HAP-1 (cell line): ENCODE measurements around the gene WIF1.

Experiments used
- DNase-seq, 2 experiments: peaks; one replicate each; pipeline ENCODE4 v3.0.0-alpha.2; 2016 to 2020; ENCODE audit warnings: low spot score in 2 of 2
- H3K27me3 ChIP-seq: fragments of 250-450 bp; sonication (Bioruptor Pico); 2 replicates; pipeline ENCODE4 v1.5.1; 2020; ENCODE audit warnings: low read depth, mild to moderate bottlenecking, moderate library complexity
- H3K36me3 ChIP-seq: fragments of 250-450 bp; sonication (Bioruptor Pico); replicated peaks from 2 replicates; pipeline ENCODE4 v1.5.1; 2020; ENCODE audit warnings: mild to moderate bottlenecking
- H3K4me1 ChIP-seq: fragments of 250-450 bp; sonication (Bioruptor Pico); 2 replicates; pipeline ENCODE4 v1.5.1; 2020; ENCODE audit warnings: mild to moderate bottlenecking
- H3K4me3 ChIP-seq: fragments of 250-450 bp; sonication (Bioruptor Pico); 2 replicates; pipeline ENCODE4 v1.5.1; 2020; ENCODE audit warnings: mild to moderate bottlenecking, moderate library complexity
- H3K9me3 ChIP-seq: fragments of 250-450 bp; sonication (Bioruptor Pico); 2 replicates; pipeline ENCODE4 v1.5.1; 2020; ENCODE audit warnings: mild to moderate bottlenecking, moderate library complexity
- in situ Hi-C: fragments of 300-500 bp; cut with MboI; formaldehyde crosslinking; loops from 3 replicates; pipeline ENCODE4 v1.14.3; 2020; ENCODE audit warnings: low sequenced_read_pairs, inconsistent platforms, mixed read lengths

Gene WIF1

GRCh38 chr12:65045269-65045668, 75.8 kb downstream of the WIF1 start:
- no peaks in the 10 kb centered on the region for H3K4me1 ChIP-seq
- no peaks in the 10 kb centered on the region for H3K9me3 ChIP-seq
- H3K27me3 ChIP-seq: peaks cover 3% of the 10 kb centered on the region; the same call in 1 of the 2 replicates
- H3K36me3 ChIP-seq: no peaks in the 10 kb centered on the region
- no peak for DNase-seq
- H3K4me3 ChIP-seq: no peak overlapping the region
- in situ Hi-C loops: no loop called here

GRCh38 chr12:65039301-65039700, 81.8 kb downstream of the WIF1 start:
- H3K4me3 ChIP-seq: no peak overlapping the region
- H3K36me3 ChIP-seq: no peaks in the 10 kb centered on the region
- in situ Hi-C loops: no loop called here
- H3K9me3 ChIP-seq: no peaks in the 10 kb centered on the region
- no peaks in the 10 kb centered on the region for H3K27me3 ChIP-seq
- no peak for DNase-seq
- H3K4me1 ChIP-seq: no peaks in the 10 kb centered on the region

- Histone ChIP-seq H3K27me3 (0 out of 2 replicates have a peak, but pooled peaks cover 2% of the 10 kb centered on the region), H3K36me3 (no peaks in the 10 kb centered on the region), H3K4me3 (no peak overlapping the region), H3K4me1 (no peaks in the 10 kb centered on the region), H3K9me3 (no peaks in the 10 kb centered on the region)
- in situ Hi-C loops: no loop called here
- DNase-seq: no peak
These were observed 96.0 kb downstream of the WIF1 start for GRCh38 chr12:65025136-65025535.

GRCh38 chr12:65023485-65023884, 97.6 kb downstream of the WIF1 start:
- 0 out of 2 replicates have a peak, but pooled peaks cover 2% of the 10 kb centered on the region for H3K27me3 ChIP-seq
- in situ Hi-C loops: no loop called here
- no peaks in the 10 kb centered on the region for H3K9me3 ChIP-seq
- no peaks in the 10 kb centered on the region for H3K4me1 ChIP-seq
- no peak for DNase-seq
- no peak overlapping the region for H3K4me3 ChIP-seq
- H3K36me3 ChIP-seq: no peaks in the 10 kb centered on the region

- Histone ChIP-seq H3K27me3 (0 out of 2 replicates have a peak, but pooled peaks cover 2% of the 10 kb centered on the region), H3K9me3 (no peaks in the 10 kb centered on the region), H3K36me3 (no peaks in the 10 kb centered on the region), H3K4me3 (no peak overlapping the region), H3K4me1 (no peaks in the 10 kb centered on the region)
- in situ Hi-C loops: no loop called here
- DNase-seq: no peak
These were observed 98.1 kb downstream of the WIF1 start for GRCh38 chr12:65022960-65023359.

GRCh38 chr12:65022421-65022820, 98.7 kb downstream of the WIF1 start:
- H3K9me3 ChIP-seq: no peaks in the 10 kb centered on the region
- in situ Hi-C loops: no loop called here
- no peak overlapping the region for H3K4me3 ChIP-seq
- DNase-seq: no peak
- no peaks in the 10 kb centered on the region for H3K36me3 ChIP-seq
- no peaks in the 10 kb centered on the region for H3K4me1 ChIP-seq
- 0 out of 2 replicates have a peak, but pooled peaks cover 2% of the 10 kb centered on the region for H3K27me3 ChIP-seq

- no peak for DNase-seq
- H3K9me3 ChIP-seq: no peaks in the 10 kb centered on the region
- H3K4me3 ChIP-seq: no peak overlapping the region
- no peaks in the 10 kb centered on the region for H3K36me3 ChIP-seq
- H3K27me3 ChIP-seq: 0 out of 2 replicates have a peak, but pooled peaks cover 2% of the 10 kb centered on the region
- in situ Hi-C loops: no loop called here
- H3K4me1 ChIP-seq: no peaks in the 10 kb centered on the region
These were observed 101.3 kb downstream of the WIF1 start for GRCh38 chr12:65019696-65020234.

GRCh38 chr12:65016881-65017650, 104.0 kb downstream of the WIF1 start:
- no peaks in the 10 kb centered on the region for H3K36me3 ChIP-seq
- no peaks in the 10 kb centered on the region for H3K4me1 ChIP-seq
- 0 out of 2 replicates have a peak, but pooled peaks cover 6% of the 10 kb centered on the region for H3K27me3 ChIP-seq
- no peak overlapping the region for H3K4me3 ChIP-seq
- in situ Hi-C loops: no loop called here
- H3K9me3 ChIP-seq: no peaks in the 10 kb centered on the region
- no peak for DNase-seq

GRCh38 chr12:65015850-65016249, 105.3 kb downstream of the WIF1 start:
- no peak overlapping the region for H3K4me3 ChIP-seq
- peaks cover 7% of the 10 kb centered on the region; the same call in 1 of the 2 replicates for H3K27me3 ChIP-seq
- no peaks in the 10 kb centered on the region for H3K9me3 ChIP-seq
- H3K36me3 ChIP-seq: no peaks in the 10 kb centered on the region
- no peaks in the 10 kb centered on the region for H3K4me1 ChIP-seq
- DNase-seq: no peak
- in situ Hi-C loops: no loop called here

- Histone ChIP-seq H3K4me1 (no peaks in the 10 kb centered on the region), H3K27me3 (peaks cover 8% of the 10 kb centered on the region; the same call in 1 of the 2 replicates), H3K36me3 (no peaks in the 10 kb centered on the region), H3K4me3 (no peak overlapping the region), H3K9me3 (no peaks in the 10 kb centered on the region)
- in situ Hi-C loops: no loop called here
- DNase-seq: no peak
These were observed 106.4 kb downstream of the WIF1 start for GRCh38 chr12:65014504-65015271.

GRCh38 chr12:65010437-65010836, 110.7 kb downstream of the WIF1 start:
- in situ Hi-C loops: no loop called here
- Histone ChIP-seq H3K9me3 (no peaks in the 10 kb centered on the region), H3K4me3 (no peak overlapping the region), H3K4me1 (no peaks in the 10 kb centered on the region), H3K36me3 (no peaks in the 10 kb centered on the region), H3K27me3 (peaks cover 12% of the 10 kb centered on the region; the same call in 1 of the 2 replicates)
- no peak for DNase-seq

- H3K9me3 ChIP-seq: no peaks in the 10 kb centered on the region
- DNase-seq: no peak
- H3K36me3 ChIP-seq: no peaks in the 10 kb centered on the region
- no peaks in the 10 kb centered on the region for H3K4me1 ChIP-seq
- no peak overlapping the region for H3K4me3 ChIP-seq
- in situ Hi-C loops: no loop called here
- peaks cover 6% of the 10 kb centered on the region; the same call in 1 of the 2 replicates for H3K27me3 ChIP-seq
These were observed 115.4 kb downstream of the WIF1 start for GRCh38 chr12:65005716-65006115.

GRCh38 chr12:65004270-65004669, 116.8 kb downstream of the WIF1 start:
- in situ Hi-C loops: no loop called here
- H3K4me1 ChIP-seq: no peaks in the 10 kb centered on the region
- DNase-seq: no peak
- no peaks in the 10 kb centered on the region for H3K36me3 ChIP-seq
- H3K27me3 ChIP-seq: 0 out of 2 replicates have a peak, but pooled peaks cover 3% of the 10 kb centered on the region
- no peak overlapping the region for H3K4me3 ChIP-seq
- H3K9me3 ChIP-seq: no peaks in the 10 kb centered on the region
